Endothelial cell of hepatic sinusoid (primary cell): ENCODE results near the gene DOCK1.

Source experiments
- in situ Hi-C: cut with HindIII; loops from 2 replicates; pipeline ENCODE4 v1.10.0; 2017; ENCODE audit warnings: low sequenced_read_pairs

Gene DOCK1

GRCh38 chr10:127125331-127125730 is 220.1 kb downstream of the DOCK1 start:
- in situ Hi-C loops = no loop called here

GRCh38 chr10:127127822-127128221 is 222.6 kb downstream of the DOCK1 start:
- in situ Hi-C loops = no loop called here

- in situ Hi-C loops = no loop called here
These were observed 223.9 kb downstream of the DOCK1 start for GRCh38 chr10:127129104-127129503.

GRCh38 chr10:127132451-127132850 is 227.2 kb downstream of the DOCK1 start:
- in situ Hi-C loops = no loop called here

GRCh38 chr10:127133225-127133624 is 228.0 kb downstream of the DOCK1 start:
- in situ Hi-C loops = no loop called here

- in situ Hi-C loops = no loop called here
These were observed 228.7 kb downstream of the DOCK1 start for GRCh38 chr10:127133672-127134500.

GRCh38 chr10:127135844-127136577 is 230.8 kb downstream of the DOCK1 start:
- in situ Hi-C loops = no loop called here

- in situ Hi-C loops = no loop called here
These were observed 232.2 kb downstream of the DOCK1 start for GRCh38 chr10:127137391-127137790.

- in situ Hi-C loops = no loop called here
These were observed 236.9 kb downstream of the DOCK1 start for GRCh38 chr10:127142136-127142535.

GRCh38 chr10:127142856-127143255 is 237.6 kb downstream of the DOCK1 start:
- in situ Hi-C loops = no loop called here

GRCh38 chr10:127145173-127145572 is 239.9 kb downstream of the DOCK1 start:
- in situ Hi-C loops = no loop called here

- in situ Hi-C loops = no loop called here
These were observed 241.4 kb downstream of the DOCK1 start for GRCh38 chr10:127146661-127147060.

- in situ Hi-C loops = no loop called here
These were observed 243.1 kb downstream of the DOCK1 start for GRCh38 chr10:127148066-127148932.

- in situ Hi-C loops = no loop called here
These were observed 243.6 kb downstream of the DOCK1 start for GRCh38 chr10:127148933-127149220.

- in situ Hi-C loops = no loop called here
These were observed 244.4 kb downstream of the DOCK1 start for GRCh38 chr10:127149501-127150081.

- in situ Hi-C loops = no loop called here
These were observed 244.9 kb downstream of the DOCK1 start for GRCh38 chr10:127150136-127150535.

GRCh38 chr10:127151541-127151940 is 246.3 kb downstream of the DOCK1 start:
- in situ Hi-C loops = no loop called here

- in situ Hi-C loops = no loop called here
These were observed 246.9 kb downstream of the DOCK1 start for GRCh38 chr10:127151981-127152699.

GRCh38 chr10:127153181-127153580 is 248.0 kb downstream of the DOCK1 start:
- in situ Hi-C loops = no loop called here
